GM12878 (cell line): ENCODE results near the gene PDE6A. TPM values are rescaled to one million over a fixed set of nuclear protein-coding genes. Genes with fewer than 3 reads are reported as not detected.

Source experiments
- ATAC-seq: fragments of 200-7000 bp; cut with Tn5 transposase; 3 replicates; pipeline ENCODE4 v1.9.1; 2020; ENCODE audit warnings: mild to moderate bottlenecking, moderate library complexity
- BruUV-seq: library from RNA; stranded (reverse); fragments of 400-500 nt; replicated peaks from 2 replicates; lab custom pipeline; 2021; lab: Mats Ljungman, UMichigan
- CTCF ChIA-PET: fragments of 300-600 bp; sonication (Branson Sonifier 250); formaldehyde crosslinking; extraction: SDS; loops from one replicate; lab custom pipeline; 2021; ENCODE audit warnings: inconsistent platforms; lab: Yijun Ruan, JAX
- POLR2A ChIA-PET: fragments of 350-600 bp; formaldehyde crosslinking; extraction: SDS; loops from one replicate; lab custom pipeline; 2021; ENCODE audit warnings: inconsistent platforms; lab: Charles Lee
- RAD21 ChIA-PET: fragments of 300-600 bp; sonication (Branson Sonifier 250); formaldehyde crosslinking; loops from one replicate; lab custom pipeline; 2023; ENCODE audit warnings: antibody characterized with exemption; ENCODE audit not compliant: unreplicated experiment; lab: Charles Lee
- SMC1A ChIA-PET: fragments of 300-600 bp; sonication (Branson Sonifier 250); formaldehyde crosslinking; loops from one replicate; lab custom pipeline; 2023; ENCODE audit not compliant: unreplicated experiment, uncharacterized antibody; lab: Charles Lee
- DNase-seq: peaks from one replicate; pipeline ENCODE4 v3.0.0-alpha.2; 2011; ENCODE audit warnings: low read depth, low spot score
- FAIRE-seq: peaks from 3 replicates; lab custom pipeline; 2011; peaks lifted over from hg19 to GRCh38; lab: Jason Lieb, UNC
- H2AFZ ChIP-seq: 2 replicates; pipeline ENCODE4 v1.6.0; 2011; ENCODE audit warnings: low read depth, low read length, control low read depth; ENCODE audit not compliant: control insufficient read depth
- H3K27ac ChIP-seq: 2 replicates; pipeline ENCODE4 v1.5.1; 2011; ENCODE audit warnings: control low read depth; ENCODE audit not compliant: control insufficient read depth, insufficient read depth
- H3K27me3 ChIP-seq, 2 experiments: replicated peaks in 1 of 2; 2 replicates each; pipeline versions ENCODE4 v1.6.0 to v1.6.1; 2011; ENCODE audit warnings: low read length in 1 of 2; ENCODE audit not compliant: control insufficient read depth in 2 of 2, insufficient read depth in 2 of 2
- H3K36me3 ChIP-seq, 2 experiments: 2 replicates each; pipeline ENCODE4 v1.5.1; 2011; ENCODE audit warnings: low read length in 1 of 2; ENCODE audit not compliant: control insufficient read depth in 2 of 2, insufficient read depth in 2 of 2
- H3K4me1 ChIP-seq: 2 replicates; pipeline ENCODE4 v1.6.1; 2011; ENCODE audit warnings: mild to moderate bottlenecking, low read length, moderate library complexity, mixed read lengths; ENCODE audit not compliant: control insufficient read depth, insufficient read depth
- H3K4me2 ChIP-seq: 2 replicates; pipeline ENCODE4 v1.6.0; 2011; ENCODE audit warnings: control low read depth; ENCODE audit not compliant: control insufficient read depth, insufficient read depth
- H3K4me3 ChIP-seq: fragments of 200-600 bp; sonication (generic); 2 replicates; pipeline ENCODE4 v1.5.1; 2016
- H3K79me2 ChIP-seq: 2 replicates; pipeline ENCODE4 v1.6.0; 2011; ENCODE audit warnings: low read length; ENCODE audit not compliant: control insufficient read depth, insufficient read depth
- H3K9ac ChIP-seq: 2 replicates; pipeline ENCODE4 v1.8.0; 2011; ENCODE audit warnings: low read length, control low read depth, mixed read lengths; ENCODE audit not compliant: control insufficient read depth, insufficient read depth
- H3K9me3 ChIP-seq: replicated peaks from 3 replicates; pipeline ENCODE4 v1.5.1; 2011; ENCODE audit warnings: mild to moderate bottlenecking, low read length; ENCODE audit not compliant: control insufficient read depth, insufficient read depth
- H4K20me1 ChIP-seq: 2 replicates; pipeline ENCODE4 v1.6.0; 2011; ENCODE audit not compliant: control insufficient read depth, insufficient read depth
- GATAD2B ChIP-seq: fragments of 450-650 bp; conservative IDR thresholded peaks from 2 replicates; pipeline ENCODE4 v1.6.1; 2017; ENCODE audit warnings: low read depth, mild to moderate bottlenecking, moderate library complexity
- IKZF2 ChIP-seq, 2 experiments: fragments of 450-650 bp; IDR thresholded peaks; 2 replicates each; pipeline ENCODE4 v1.6.1; 2017; ENCODE audit warnings: mild to moderate bottlenecking in 2 of 2, moderate library complexity in 2 of 2
- WGBS: methylation state at CpG from one replicate; pipeline ENCODE4 v1.1.6; 2016; ENCODE audit warnings: low lambda C conversion rate; ENCODE audit not compliant: insufficient replicate concordance, insufficient coverage; ENCODE audit errors: missing lambda C conversion rate; 5-methylcytosine and 5-hydroxymethylcytosine counted together
- in situ Hi-C: fragments of 300-500 bp; cut with MboI; formaldehyde crosslinking; loops from 9 replicates; pipeline ENCODE4 v1.14.3; 2018; ENCODE audit warnings: mixed read lengths
- intact Hi-C: fragments of 100-400 bp; cut with micrococcal nuclease; formaldehyde crosslinking; loops from one replicate; pipeline ENCODE4 v1.14.2; 2022; ENCODE audit not compliant: unreplicated experiment
- polyA plus RNA-seq, 11 experiments: library from polyadenylated mRNA; depleted of rRNA in 4 of 11; unstranded in 6 of 11; stranded (reverse) in 5 of 11; fragments of >200 nt; fragmentation: Nextera tagmentation in 4 of 11; fragmentation: Illumina TruSeq in 1 of 11; extraction: Ambion mirVana in 4 of 11; extraction: Trizol in 1 of 11; gene quantifications; 1 replicate in 1 of 11; 2 replicates in 10 of 11; pipeline versions ENCODE4 v1.2.1 to v1.2.3, GENCODE V29; 2011 to 2016; ENCODE audit warnings: inconsistent platforms in 2 of 11, missing spikeins in 2 of 11, low read depth in 1 of 11
- total RNA-seq, 4 experiments: library from RNA; depleted of rRNA in 3 of 4; stranded (reverse); fragments of >200 nt in 3 of 4; fragmentation: Illumina TruSeq in 1 of 4; extraction: Trizol in 1 of 4; gene quantifications; 2 replicates each; pipeline versions ENCODE4 v1.2.1 to v1.2.3, GENCODE V29; 2013 to 2021

Gene PDE6A
- total and polyA plus RNA-seq, 10 of the 15 experiments (the other 5 are each of a cell fraction or from before 2014, with no cell fraction given): 0.05 to 0.26 TPM; not detected in 8

GRCh38 chr5:149961186-149961685, 16.6 kb upstream of the PDE6A start:
- H3K27ac ChIP-seq: 0 out of 2 replicates have a peak overlapping the region, but pooled peaks have one; percentile 13
- H3K36me3 ChIP-seq: no peaks in the 10 kb centered on the region
- H3K9me3 ChIP-seq: no peaks in the 10 kb centered on the region
- peaks cover 12% of the 10 kb centered on the region for H3K4me1 ChIP-seq
- DNase-seq (no peak), FAIRE-seq (no peak), ATAC-seq (no peak)
- in situ Hi-C loops (no loop called here), intact Hi-C loops (loop anchor here (2.0 to 10.0 kb wide), 2 partner anchors 40 to 226 kb away; partner anchors contain the start of genes HMGXB3, PPARGC1B and TIGD6)
- SMC1A ChIA-PET: interaction anchor here (0.8 to 2.7 kb wide), 15 partner anchors 10 to 324 kb away, joined by 3 to 20 read pairs (median 5); no protein-coding TSS in a partner anchor
- POLR2A ChIA-PET: interaction anchor here (0.8 to 2.1 kb wide), 5 partner anchors 39 to 159 kb away, joined by 3 to 6 read pairs (median 4); partner anchors contain the start of genes HMGXB3 and TIGD6
- H3K27me3 ChIP-seq: no peaks in the 10 kb centered on the region
- CTCF ChIA-PET: interaction anchor here (0.7 to 6.6 kb wide), 23 partner anchors 9 to 344 kb away, joined by 3 to 59 read pairs (median 4); no protein-coding TSS in a partner anchor
- H3K79me2 ChIP-seq: no peaks in the 10 kb centered on the region
- H2AFZ ChIP-seq: peak overlapping the region; percentile 72
- RAD21 ChIA-PET: interaction anchor here (0.8 to 4.7 kb wide), 6 partner anchors 11 to 321 kb away, joined by 3 to 53 read pairs (median 4); no protein-coding TSS in a partner anchor
- 14% methylated on average over 23 of the region's 23 CpGs for WGBS
- H3K4me3 ChIP-seq: peak overlapping the region; percentile 67
- H3K9ac ChIP-seq: peak overlapping the region; percentile 78
- no TSS peak for BruUV-seq
- TF ChIP-seq IKZF2 (IDR thresholded peaks at IDR 0.05) (no peak), GATAD2B (0 out of 2 replicates have a peak, but pooled peaks have one; percentile 5)
- no peaks in the 10 kb centered on the region for H4K20me1 ChIP-seq
- peak overlapping the region; percentile 87 for H3K4me2 ChIP-seq
